ENCODE results near the gene EFCAB8.

Gene EFCAB8

DNA sequence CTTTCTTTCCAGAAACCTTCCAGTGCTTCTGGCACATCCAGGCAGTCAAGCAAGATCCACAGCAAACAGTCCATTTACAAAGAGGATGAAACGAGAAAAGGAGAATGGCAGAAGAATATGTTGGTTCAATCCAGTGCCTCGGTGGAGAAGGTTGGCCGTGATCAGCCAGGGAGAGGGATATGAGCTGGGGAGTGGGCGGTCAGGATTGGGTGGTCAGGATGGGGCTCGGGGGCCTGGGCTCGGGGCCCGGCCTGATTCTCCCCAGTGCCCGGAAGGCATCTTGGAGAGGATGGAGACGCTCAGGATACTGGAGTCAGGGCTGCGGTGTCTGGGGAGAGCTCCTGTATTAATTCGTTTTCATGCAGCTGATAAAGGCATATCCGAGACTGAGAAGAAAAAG lies 61.3 kb downstream of the EFCAB8 start:
- no peak for DNase-seq (ENCODE audit: low read depth)
- TF ChIP-seq, protein P1, sequence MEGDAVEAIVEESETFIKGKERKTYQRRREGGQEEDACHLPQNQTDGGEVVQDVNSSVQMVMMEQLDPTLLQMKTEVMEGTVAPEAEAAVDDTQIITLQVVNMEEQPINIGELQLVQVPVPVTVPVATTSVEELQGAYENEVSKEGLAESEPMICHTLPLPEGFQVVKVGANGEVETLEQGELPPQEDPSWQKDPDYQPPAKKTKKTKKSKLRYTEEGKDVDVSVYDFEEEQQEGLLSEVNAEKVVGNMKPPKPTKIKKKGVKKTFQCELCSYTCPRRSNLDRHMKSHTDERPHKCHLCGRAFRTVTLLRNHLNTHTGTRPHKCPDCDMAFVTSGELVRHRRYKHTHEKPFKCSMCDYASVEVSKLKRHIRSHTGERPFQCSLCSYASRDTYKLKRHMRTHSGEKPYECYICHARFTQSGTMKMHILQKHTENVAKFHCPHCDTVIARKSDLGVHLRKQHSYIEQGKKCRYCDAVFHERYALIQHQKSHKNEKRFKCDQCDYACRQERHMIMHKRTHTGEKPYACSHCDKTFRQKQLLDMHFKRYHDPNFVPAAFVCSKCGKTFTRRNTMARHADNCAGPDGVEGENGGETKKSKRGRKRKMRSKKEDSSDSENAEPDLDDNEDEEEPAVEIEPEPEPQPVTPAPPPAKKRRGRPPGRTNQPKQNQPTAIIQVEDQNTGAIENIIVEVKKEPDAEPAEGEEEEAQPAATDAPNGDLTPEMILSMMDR (conservative IDR thresholded peaks at IDR 0.05; ENCODE audit: low read length) = no peak
- no peak overlapping the region for H3K4me3 ChIP-seq (ENCODE audit: low read length)

DNA sequence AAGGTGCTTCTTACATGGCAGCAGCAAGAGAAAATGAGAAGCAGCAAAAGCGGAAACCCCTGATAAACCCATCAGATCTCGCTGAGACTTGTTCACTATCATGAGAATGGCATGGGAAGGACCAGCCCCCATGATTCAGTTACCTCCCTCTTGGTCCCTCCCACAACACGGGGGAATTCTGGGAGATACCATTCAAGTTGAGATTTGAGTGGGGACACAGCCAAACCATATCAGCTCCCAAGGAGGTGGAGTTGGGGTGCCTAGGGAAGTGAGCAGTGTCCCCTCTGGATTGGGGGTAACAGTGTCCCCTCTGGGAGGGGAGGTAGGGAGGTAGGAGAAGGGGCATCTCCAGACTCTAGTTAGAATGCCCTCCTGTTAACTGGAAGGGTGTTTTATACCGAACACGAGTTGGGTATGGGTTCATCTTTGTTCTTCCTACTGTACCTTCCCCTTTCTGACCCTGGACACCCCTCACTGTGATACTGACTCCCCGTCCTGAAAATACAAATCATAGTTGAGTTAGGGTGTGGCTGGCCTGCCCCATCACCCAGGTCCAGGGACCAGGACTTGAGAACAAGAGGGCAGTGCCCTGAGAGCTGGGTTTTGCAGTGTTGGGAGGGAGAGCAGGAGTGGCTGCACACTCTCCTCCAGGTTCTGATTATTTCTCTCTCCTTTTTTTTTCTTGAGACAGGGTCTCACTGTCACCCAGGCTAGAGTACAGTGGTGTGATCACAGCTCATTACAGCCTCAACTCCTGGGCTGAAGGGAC lies 62.0 kb downstream of the EFCAB8 start:
- TF ChIP-seq, protein P1 (conservative IDR thresholded peaks at IDR 0.05; ENCODE audit: low read length) = no peak
- DNase-seq (ENCODE audit: low read depth) = no peak
- no peak overlapping the region for H3K4me3 ChIP-seq (ENCODE audit: low read length)

DNA sequence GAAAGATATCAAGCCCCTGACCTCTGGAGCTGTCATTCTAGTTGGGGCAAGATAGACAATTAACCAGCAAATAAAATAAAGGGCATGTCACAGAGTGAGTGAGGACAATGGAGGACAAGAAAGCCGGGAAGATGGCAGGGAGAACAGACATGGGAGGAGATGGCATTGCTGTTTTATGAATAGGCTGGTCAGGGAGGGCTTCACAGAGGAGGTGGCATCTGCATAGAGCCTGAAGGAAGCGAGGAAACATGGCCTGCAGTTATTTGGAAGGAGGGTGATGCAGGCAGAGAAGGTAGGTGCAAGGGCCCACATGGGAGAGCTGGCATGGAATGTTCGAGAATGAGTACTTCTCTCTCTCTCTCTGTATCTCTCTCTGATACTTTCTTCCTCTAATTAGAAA lies 63.7 kb downstream of the EFCAB8 start:
- no peak for DNase-seq (ENCODE audit: low read depth)
- TF ChIP-seq, protein P1 (conservative IDR thresholded peaks at IDR 0.05; ENCODE audit: low read length) = no peak

DNA sequence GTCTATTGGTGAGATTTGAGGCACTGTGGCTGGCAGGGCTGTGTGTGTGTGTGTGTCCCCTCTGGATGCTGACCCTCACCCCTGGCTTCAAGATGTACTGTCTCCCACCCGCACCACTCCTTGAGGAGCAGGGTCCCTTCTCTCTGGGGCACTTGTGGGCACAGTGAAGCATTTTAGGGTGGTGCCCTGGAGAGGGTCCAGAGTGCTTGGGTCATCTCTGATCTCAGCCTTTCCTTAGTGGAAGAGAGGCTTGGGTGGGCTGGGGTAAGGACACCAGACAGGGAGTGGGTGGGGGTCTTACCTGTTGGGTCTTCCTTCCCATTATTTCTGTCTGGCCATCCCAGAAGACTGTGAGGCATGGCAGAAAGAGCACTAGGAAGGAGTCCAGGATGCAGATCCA lies 66.1 kb downstream of the EFCAB8 start:
- DNase-seq (ENCODE audit: low read depth) = no peak
- H3K4me3 ChIP-seq (ENCODE audit: low read length) = no peak overlapping the region
- TF ChIP-seq, protein P1 (conservative IDR thresholded peaks at IDR 0.05; ENCODE audit: low read length) = no peak

More for the DNA sequence above, 63.7 kb downstream of the EFCAB8 start:
- H3K4me3 ChIP-seq (ENCODE audit: low read length) = no peak overlapping the region

DNA sequence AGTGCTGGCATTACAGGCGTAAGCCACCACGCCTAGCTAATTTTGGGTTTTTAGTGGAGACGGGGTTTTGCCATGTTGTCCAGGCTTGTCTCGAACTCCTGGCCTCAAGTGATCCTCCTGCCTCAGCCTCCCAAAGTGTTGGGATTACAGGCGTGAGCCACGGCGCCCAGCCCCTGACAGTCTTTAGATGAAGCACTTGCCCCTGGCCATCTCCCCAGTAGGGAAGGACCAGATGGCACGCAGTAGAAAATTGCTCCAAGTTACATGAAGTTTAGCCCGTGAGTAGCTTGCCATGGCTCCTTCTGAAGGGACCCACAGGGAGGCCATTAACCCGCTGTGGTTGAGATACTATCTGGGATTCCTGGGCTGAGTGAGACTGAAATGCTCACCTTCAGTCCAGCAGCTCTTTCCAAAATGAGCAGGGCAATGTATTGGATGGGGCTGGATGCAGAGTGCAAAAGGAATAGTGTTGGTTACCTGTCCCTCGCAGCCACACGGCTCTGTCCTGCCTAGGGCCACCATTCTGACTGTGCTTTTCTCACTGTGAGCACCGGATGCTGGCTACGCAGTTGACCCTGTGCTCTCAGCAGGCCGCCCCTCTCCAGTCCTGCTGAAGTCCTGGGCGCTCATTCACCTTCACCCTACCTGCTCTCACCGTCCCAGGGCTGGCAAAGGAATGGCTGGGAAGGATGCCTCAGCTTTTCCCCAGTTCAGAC lies 66.9 kb downstream of the EFCAB8 start:
- TF ChIP-seq, protein P1 (conservative IDR thresholded peaks at IDR 0.05; ENCODE audit: low read length) = no peak
- no peak for DNase-seq (ENCODE audit: low read depth)
- no peak overlapping the region for H3K4me3 ChIP-seq (ENCODE audit: low read length)

DNA sequence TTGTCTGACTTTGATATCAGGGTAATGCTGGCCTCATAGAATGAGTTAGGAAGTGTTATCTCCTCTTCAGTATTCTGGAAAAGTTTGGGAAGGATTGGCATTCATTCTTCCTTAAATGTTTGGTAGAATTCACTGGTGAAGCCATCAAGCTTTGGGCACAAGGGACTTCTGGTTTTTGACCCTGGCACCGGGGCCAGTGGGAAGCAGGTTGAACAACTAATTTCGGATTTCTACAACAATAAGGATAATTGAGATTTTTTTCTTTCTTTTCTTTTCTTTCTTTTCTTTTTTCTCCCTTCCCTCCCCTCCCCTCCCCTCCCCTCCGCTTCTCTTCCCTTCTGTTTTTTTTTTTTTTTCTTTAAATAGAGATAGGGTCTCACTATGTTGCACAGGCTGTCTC lies 70.4 kb downstream of the EFCAB8 start:
- no peak overlapping the region for H3K4me3 ChIP-seq (ENCODE audit: low read length)
- TF ChIP-seq, protein P1 (conservative IDR thresholded peaks at IDR 0.05; ENCODE audit: low read length) = no peak
- DNase-seq (ENCODE audit: low read depth) = no peak

DNA sequence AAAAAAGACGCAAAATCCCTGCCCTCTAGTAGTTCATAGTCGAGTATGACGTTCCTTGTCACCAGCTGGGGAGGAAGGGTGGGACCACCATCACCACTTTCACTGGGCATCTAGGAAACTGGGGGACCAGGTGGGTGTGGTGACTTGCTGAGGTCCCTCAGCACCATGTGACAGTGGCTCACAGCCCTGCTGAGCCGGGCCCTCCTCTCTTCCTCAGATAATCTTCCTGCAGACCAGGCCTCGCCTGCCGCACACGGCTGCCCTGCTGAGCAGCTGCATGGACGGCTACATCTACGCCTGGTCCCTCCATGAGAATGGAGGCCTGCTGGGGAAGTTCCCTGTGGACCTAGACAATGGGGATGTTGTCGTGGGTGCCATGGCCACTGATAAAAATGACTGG lies 71.5 kb downstream of the EFCAB8 start:
- TF ChIP-seq, protein P1 (conservative IDR thresholded peaks at IDR 0.05; ENCODE audit: low read length) = no peak
- DNase-seq (ENCODE audit: low read depth) = no peak

More for the DNA sequence above, 71.5 kb downstream of the EFCAB8 start:
- no peak overlapping the region for H3K4me3 ChIP-seq (ENCODE audit: low read length)
